OCI-LY7 (cell line): ENCODE data around the gene IMMP2L. TPM values are rescaled to one million over a fixed set of nuclear protein-coding genes. Genes with fewer than 3 reads are reported as not detected.

Experiments
- BruUV-seq: library from RNA; stranded (reverse); fragments of 400-500 nt; replicated peaks from 2 replicates; lab custom pipeline; 2021; lab: Mats Ljungman, UMichigan
- CTCF ChIA-PET: fragments of 300-600 bp; sonication (Branson Sonifier 250); formaldehyde crosslinking; loops from one replicate; lab custom pipeline; 2022; ENCODE audit warnings: antibody characterized with exemption; ENCODE audit not compliant: unreplicated experiment; lab: Charles Lee
- POLR2A ChIA-PET: fragments of 300-600 bp; sonication (Branson Sonifier 250); formaldehyde crosslinking; loops from one replicate; lab custom pipeline; 2022; ENCODE audit warnings: antibody characterized with exemption; lab: Charles Lee
- DNase-seq: peaks from one replicate; pipeline ENCODE4 v3.0.0-alpha.2; 2015; ENCODE audit warnings: low spot score
- H2AFZ ChIP-seq: fragments of 200-600 bp; sonication (generic), shearing (Covaris generic); 2 replicates; pipeline ENCODE4 v1.6.1; 2014; ENCODE audit warnings: mild to moderate bottlenecking, antibody characterized with exemption, low read length, moderate library complexity
- H3K27ac ChIP-seq: fragments of 200-600 bp; sonication (generic); 2 replicates; pipeline ENCODE4 v1.5.1; 2014; ENCODE audit warnings: mixed run types, low read depth, mild to moderate bottlenecking, moderate library complexity, low read length, inconsistent platforms; ENCODE audit not compliant: poor library complexity, severe bottlenecking
- H3K36me3 ChIP-seq: fragments of 200-600 bp; sonication (generic); 2 replicates; pipeline ENCODE4 v1.6.1; 2014; ENCODE audit warnings: mild to moderate bottlenecking, antibody characterized with exemption, low read length, moderate library complexity, mixed read lengths; ENCODE audit not compliant: insufficient read depth
- H3K4me1 ChIP-seq: fragments of 200-600 bp; sonication (generic); 2 replicates; pipeline ENCODE4 v1.5.1; 2014; ENCODE audit warnings: mild to moderate bottlenecking, low read length; ENCODE audit not compliant: insufficient read depth, poor library complexity, severe bottlenecking
- H3K4me2 ChIP-seq: fragments of 200-600 bp; sonication (generic); 2 replicates; pipeline ENCODE4 v1.6.1; 2014; ENCODE audit warnings: mild to moderate bottlenecking, low read length
- H3K4me3 ChIP-seq: fragments of 200-600 bp; sonication (generic); 2 replicates; pipeline ENCODE4 v1.5.1; 2014; ENCODE audit warnings: mild to moderate bottlenecking, low read depth, low read length; ENCODE audit not compliant: poor library complexity, severe bottlenecking
- H3K79me2 ChIP-seq: fragments of 200-600 bp; sonication (generic); 2 replicates; pipeline ENCODE4 v1.6.1; 2016; ENCODE audit warnings: low read depth, mild to moderate bottlenecking, low read length, moderate library complexity, mixed read lengths; ENCODE audit not compliant: insufficient read depth
- H3K9me2 ChIP-seq: fragments of 200-600 bp; sonication (generic); 2 replicates; pipeline ENCODE4 v1.6.1; 2016; ENCODE audit warnings: mild to moderate bottlenecking, low read length, mixed read lengths; ENCODE audit not compliant: insufficient read depth
- H3K9me3 ChIP-seq: fragments of 200-600 bp; sonication (generic); 2 replicates; pipeline ENCODE4 v1.6.1; 2014; ENCODE audit warnings: mild to moderate bottlenecking, mixed run types, low read length, mixed read lengths
- H4K20me1 ChIP-seq: fragments of 200-600 bp; sonication (generic); 2 replicates; pipeline ENCODE4 v1.6.1; 2014; ENCODE audit warnings: mild to moderate bottlenecking, antibody characterized with exemption, low read length, moderate library complexity, mixed read lengths; ENCODE audit not compliant: insufficient read depth
- EZH2phosphoT487 ChIP-seq: fragments of 200-600 bp; sonication (generic); IDR thresholded peaks from 2 replicates; pipeline ENCODE4 v1.6.1; 2018; ENCODE audit warnings: low read depth, borderline replicate concordance, mild to moderate bottlenecking, mixed run types, antibody characterized with exemption, low read length, moderate library complexity, mixed read lengths
- intact Hi-C: fragments of 100-400 bp; cut with micrococcal nuclease; formaldehyde crosslinking; loops from one replicate; pipeline ENCODE4 v1.10.0; 2022; ENCODE audit not compliant: unreplicated experiment
- total RNA-seq, 2 experiments: library from RNA; depleted of rRNA in 1 of 2; stranded (reverse); fragments of >200 nt in 1 of 2; shearing (Covaris generic) in 1 of 2; gene quantifications; 2 replicates each; pipeline ENCODE4 v1.2.3, GENCODE V29; 2014 to 2022
- TF ChIP-seq, protein P1 (sequence below): fragments of 200-600 bp; sonication (generic); conservative IDR thresholded peaks from 2 replicates; pipeline ENCODE4 v1.5.1; 2014; ENCODE audit warnings: mild to moderate bottlenecking, antibody characterized with exemption, low read length, moderate library complexity, mixed read lengths

The IMMP2L gene
- total RNA-seq, 2 experiments from 2014 or later = 8.0 to 25.4 TPM

DNA sequence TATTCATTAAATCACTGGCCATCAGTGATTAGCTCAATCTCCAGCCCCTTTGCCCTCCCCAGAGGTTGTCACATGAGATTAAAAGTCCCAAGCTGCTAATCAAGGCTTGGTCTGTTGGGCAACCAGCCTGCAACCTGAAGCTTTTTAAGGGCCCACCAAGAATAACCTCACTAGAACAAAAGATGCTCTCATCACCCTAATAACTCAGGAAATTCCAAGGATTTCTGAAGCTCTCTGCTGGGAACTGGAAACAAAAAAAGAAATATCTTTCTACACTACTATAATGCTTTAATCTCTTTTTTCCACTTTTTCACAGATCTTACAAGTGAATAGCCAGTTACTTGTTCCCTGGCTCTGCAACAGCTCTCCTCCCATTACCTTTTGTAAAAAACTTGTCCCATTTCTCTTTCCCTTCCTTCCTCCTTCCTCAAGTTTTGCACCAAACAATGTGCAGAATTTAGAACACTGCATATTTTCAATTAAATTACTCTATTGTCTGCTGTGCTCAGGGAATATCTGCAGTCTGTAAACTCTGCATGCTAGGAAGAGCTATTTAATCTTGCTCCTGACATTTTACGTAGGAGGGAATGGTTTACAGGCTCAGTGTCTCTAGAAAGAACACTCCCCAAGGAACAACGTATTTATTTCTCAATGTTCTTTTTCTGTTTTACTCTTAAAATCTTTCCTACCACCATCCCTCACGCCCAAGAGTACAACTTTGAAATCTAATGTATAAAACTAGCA lies 169.1 kb downstream of the IMMP2L start:
- ChIA-PET POLR2A (interaction anchor here (1.2 kb wide), 1 partner anchor 10 kb away, joined by 4 read pairs; no protein-coding TSS in a partner anchor), CTCF (no interaction called here)
- no peak for DNase-seq
- Histone ChIP-seq H3K27ac (no peak overlapping the region), H3K9me3 (no peaks in the 10 kb centered on the region), H3K9me2 (no peaks in the 10 kb centered on the region), H3K79me2 (no peaks in the 10 kb centered on the region), H3K4me1 (no peaks in the 10 kb centered on the region), H3K4me3 (no peak overlapping the region), H4K20me1 (no peaks in the 10 kb centered on the region), H3K4me2 (no peak overlapping the region), H2AFZ (no peak overlapping the region), H3K36me3 (no peaks in the 10 kb centered on the region)
- no TSS peak for BruUV-seq
- TF ChIP-seq, protein P1, sequence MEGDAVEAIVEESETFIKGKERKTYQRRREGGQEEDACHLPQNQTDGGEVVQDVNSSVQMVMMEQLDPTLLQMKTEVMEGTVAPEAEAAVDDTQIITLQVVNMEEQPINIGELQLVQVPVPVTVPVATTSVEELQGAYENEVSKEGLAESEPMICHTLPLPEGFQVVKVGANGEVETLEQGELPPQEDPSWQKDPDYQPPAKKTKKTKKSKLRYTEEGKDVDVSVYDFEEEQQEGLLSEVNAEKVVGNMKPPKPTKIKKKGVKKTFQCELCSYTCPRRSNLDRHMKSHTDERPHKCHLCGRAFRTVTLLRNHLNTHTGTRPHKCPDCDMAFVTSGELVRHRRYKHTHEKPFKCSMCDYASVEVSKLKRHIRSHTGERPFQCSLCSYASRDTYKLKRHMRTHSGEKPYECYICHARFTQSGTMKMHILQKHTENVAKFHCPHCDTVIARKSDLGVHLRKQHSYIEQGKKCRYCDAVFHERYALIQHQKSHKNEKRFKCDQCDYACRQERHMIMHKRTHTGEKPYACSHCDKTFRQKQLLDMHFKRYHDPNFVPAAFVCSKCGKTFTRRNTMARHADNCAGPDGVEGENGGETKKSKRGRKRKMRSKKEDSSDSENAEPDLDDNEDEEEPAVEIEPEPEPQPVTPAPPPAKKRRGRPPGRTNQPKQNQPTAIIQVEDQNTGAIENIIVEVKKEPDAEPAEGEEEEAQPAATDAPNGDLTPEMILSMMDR = no peak
- no peak for TF ChIP-seq EZH2phosphoT487
- intact Hi-C loops = no loop called here

DNA sequence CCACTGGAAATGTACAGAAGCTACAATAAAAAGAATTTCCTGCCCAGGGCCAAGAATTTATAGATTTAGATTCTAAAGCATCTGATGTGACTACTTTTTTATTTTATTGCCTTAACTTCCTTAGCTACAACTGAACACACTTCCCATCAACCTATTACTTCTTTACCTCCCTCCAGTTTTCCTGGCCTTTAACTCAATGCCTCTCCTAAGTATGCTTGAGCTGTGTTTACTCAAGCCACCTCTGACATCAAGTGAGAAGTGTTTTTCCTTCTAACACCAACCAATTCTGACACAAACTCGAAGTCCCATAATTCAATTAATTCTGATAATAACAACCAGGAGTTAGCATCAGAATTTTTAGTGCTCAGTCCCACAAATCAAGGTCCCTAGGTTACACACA lies 170.0 kb downstream of the IMMP2L start:
- H3K4me1 ChIP-seq = no peaks in the 10 kb centered on the region
- no peak for DNase-seq
- no peaks in the 10 kb centered on the region for H4K20me1 ChIP-seq
- TF ChIP-seq, protein P1 = no peak
- no peak for TF ChIP-seq EZH2phosphoT487
- H3K9me3 ChIP-seq = no peaks in the 10 kb centered on the region
- H3K27ac ChIP-seq = no peak overlapping the region
- H3K9me2 ChIP-seq = no peaks in the 10 kb centered on the region
- intact Hi-C loops = no loop called here
- no peaks in the 10 kb centered on the region for H3K36me3 ChIP-seq
- ChIA-PET POLR2A (interaction anchor here (0.7 kb wide), 1 partner anchor 1961 kb away, joined by 3 read pairs; no protein-coding TSS in a partner anchor), CTCF (no interaction called here)
- H3K4me2 ChIP-seq = no peak overlapping the region
- H3K79me2 ChIP-seq = no peaks in the 10 kb centered on the region
- H2AFZ ChIP-seq = no peak overlapping the region
- BruUV-seq = no TSS peak
- no peak overlapping the region for H3K4me3 ChIP-seq

DNA sequence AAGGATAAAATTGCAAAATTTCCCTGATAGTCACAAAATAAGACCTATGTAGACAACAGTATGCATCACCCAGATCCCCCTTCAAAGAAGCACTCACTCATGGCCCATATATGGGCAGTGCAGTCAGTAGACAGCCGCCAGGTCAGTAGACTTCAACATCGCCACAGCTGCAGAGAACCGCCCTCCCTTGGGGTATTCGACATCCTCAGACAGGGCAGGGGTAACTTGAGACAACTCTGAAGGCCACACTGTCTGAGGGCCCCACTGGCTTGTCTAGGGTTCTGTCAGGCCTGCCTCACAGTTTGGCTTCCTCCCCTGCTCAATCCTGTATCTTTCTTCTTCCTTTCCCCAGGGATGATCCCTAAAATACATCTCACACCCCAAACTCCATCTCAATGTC lies 172.3 kb downstream of the IMMP2L start:
- BruUV-seq = no TSS peak
- TF ChIP-seq EZH2phosphoT487 = no peak
- TF ChIP-seq, protein P1 = no peak
- intact Hi-C loops = no loop called here
- no peaks in the 10 kb centered on the region for H3K79me2 ChIP-seq
- CTCF ChIA-PET = no interaction called here
- H3K4me3 ChIP-seq = no peak overlapping the region
- POLR2A ChIA-PET = no interaction called here
- H3K4me2 ChIP-seq = no peak overlapping the region
- DNase-seq = no peak
- no peak overlapping the region for H3K27ac ChIP-seq
- no peaks in the 10 kb centered on the region for H3K4me1 ChIP-seq
- H3K9me3 ChIP-seq = no peaks in the 10 kb centered on the region
- no peak overlapping the region for H2AFZ ChIP-seq
- H4K20me1 ChIP-seq = no peaks in the 10 kb centered on the region
- H3K9me2 ChIP-seq = no peaks in the 10 kb centered on the region
- no peaks in the 10 kb centered on the region for H3K36me3 ChIP-seq
